Endothelial cell of umbilical vein (primary cell): ENCODE measurements around the gene GSTM3. TPM values are rescaled to one million over a fixed set of nuclear protein-coding genes. Genes with fewer than 3 reads are reported as not detected.

ENCODE experiments used
- BruUV-seq: library from RNA; stranded (reverse); fragments of 400-500 nt; replicated peaks from 2 replicates; lab custom pipeline; 2021; lab: Mats Ljungman, UMichigan
- CTCF ChIA-PET: fragments of 300-600, 350-600 bp; sonication (Branson Sonifier 250); formaldehyde crosslinking; loops from one replicate; lab custom pipeline; 2021; ENCODE audit warnings: antibody characterized with exemption, inconsistent platforms; lab: Charles Lee
- POLR2A ChIA-PET: fragments of 300-600, 350-600 bp; sonication (Branson Sonifier 250); formaldehyde crosslinking; loops from one replicate; lab custom pipeline; 2021; ENCODE audit warnings: antibody characterized with exemption, inconsistent platforms; lab: Charles Lee
- DNase-seq: peaks from one replicate; pipeline ENCODE4 v3.0.0-alpha.2; 2011; ENCODE audit warnings: low read depth, low spot score
- FAIRE-seq: peaks from 2 replicates; lab custom pipeline; 2011; peaks lifted over from hg19 to GRCh38; lab: Jason Lieb, UNC
- H2AFZ ChIP-seq: 2 replicates; pipeline ENCODE4 v1.6.0; 2012; ENCODE audit warnings: low read depth, low read length, control low read depth, inconsistent platforms
- H3K27ac ChIP-seq: 2 replicates; pipeline ENCODE4 v1.5.1; 2011; ENCODE audit warnings: low read depth, mild to moderate bottlenecking, control low read depth, low read length, moderate library complexity; ENCODE audit not compliant: insufficient read depth
- H3K27me3 ChIP-seq, 2 experiments: 2 replicates each; pipeline versions ENCODE4 v1.6.0 to v1.6.1; 2011; ENCODE audit warnings: low read length in 2 of 2, mixed read lengths in 1 of 2; ENCODE audit not compliant: control insufficient read depth in 2 of 2, insufficient read depth in 2 of 2
- H3K36me3 ChIP-seq, 2 experiments: 2 replicates in 1 of 2; 3 replicates in 1 of 2; pipeline ENCODE4 v1.5.1; 2011; ENCODE audit warnings: low read length in 2 of 2, mild to moderate bottlenecking in 1 of 2, moderate library complexity in 1 of 2; ENCODE audit not compliant: control insufficient read depth in 2 of 2, insufficient read depth in 2 of 2; ENCODE audit errors: extremely low read depth in 1 of 2
- H3K4me1 ChIP-seq: 3 replicates; pipeline ENCODE4 v1.5.1; 2011; ENCODE audit warnings: mild to moderate bottlenecking, low read length; ENCODE audit not compliant: control insufficient read depth, insufficient read depth; ENCODE audit errors: extremely low read depth
- H3K4me2 ChIP-seq: 2 replicates; pipeline ENCODE4 v1.6.1; 2011; ENCODE audit warnings: low read length, control low read depth, mixed read lengths; ENCODE audit not compliant: insufficient read depth
- H3K4me3 ChIP-seq, 3 experiments: fragments of 200-600 bp in 1 of 3; sonication (generic), shearing (Covaris generic) in 1 of 3; replicated peaks in 1 of 3; 2 replicates each; pipeline ENCODE4 v1.5.1; 2011 to 2016; ENCODE audit warnings: control low read depth in 3 of 3, low read length in 3 of 3, mild to moderate bottlenecking in 2 of 3, inconsistent platforms in 1 of 3, low read depth in 1 of 3, moderate library complexity in 1 of 3; ENCODE audit not compliant: insufficient read depth in 1 of 3
- H3K79me2 ChIP-seq: 2 replicates; pipeline ENCODE4 v1.6.0; 2012; ENCODE audit warnings: low read length, inconsistent platforms; ENCODE audit not compliant: control insufficient read depth, insufficient read depth
- H3K9ac ChIP-seq: replicated peaks from 2 replicates; pipeline ENCODE3; 2011; ENCODE audit warnings: low read length, control low read depth; ENCODE audit not compliant: insufficient read depth; ENCODE audit errors: extremely low read depth
- H3K9me1 ChIP-seq: replicated peaks from 3 replicates; pipeline ENCODE4 v1.6.0; 2011; ENCODE audit warnings: mild to moderate bottlenecking, low read length; ENCODE audit not compliant: control insufficient read depth, insufficient read depth; ENCODE audit errors: extremely low read depth
- H3K9me3 ChIP-seq: replicated peaks from 2 replicates; pipeline ENCODE4 v1.5.1; 2012; ENCODE audit warnings: low read length, inconsistent platforms; ENCODE audit not compliant: control insufficient read depth, insufficient read depth
- H4K20me1 ChIP-seq: replicated peaks from 2 replicates; pipeline ENCODE3; 2011; ENCODE audit warnings: mild to moderate bottlenecking, low read length; ENCODE audit not compliant: control insufficient read depth, insufficient read depth; ENCODE audit errors: extremely low read depth
- EZH2 ChIP-seq: IDR thresholded peaks from 2 replicates; pipeline ENCODE4 v1.6.1; 2012; ENCODE audit warnings: borderline replicate concordance, low read depth, mild to moderate bottlenecking, moderate library complexity, low read length, inconsistent platforms; ENCODE audit not compliant: severe bottlenecking
- FOS ChIP-seq: IDR thresholded peaks from 2 replicates; pipeline ENCODE4 v1.6.1; 2011; ENCODE audit warnings: mild to moderate bottlenecking, low read length, moderate library complexity, borderline replicate concordance; ENCODE audit not compliant: insufficient read depth
- GATA2 ChIP-seq: IDR thresholded peaks from 2 replicates; pipeline ENCODE4 v1.7.0; 2011; ENCODE audit warnings: low read depth, mild to moderate bottlenecking, moderate library complexity, mixed read lengths, low read length; ENCODE audit not compliant: insufficient read length, insufficient read depth
- JUN ChIP-seq: IDR thresholded peaks from 2 replicates; pipeline ENCODE4 v1.6.1; 2011; ENCODE audit warnings: borderline replicate concordance, low read depth; ENCODE audit not compliant: insufficient read length, insufficient read depth
- MYC ChIP-seq: IDR thresholded peaks from one replicate; pipeline ENCODE4 v1.6.1; 2011; ENCODE audit warnings: mild to moderate bottlenecking, low read depth, low read length
- POLR2A ChIP-seq: IDR thresholded peaks from 2 replicates; pipeline ENCODE4 v1.6.1; 2012; ENCODE audit warnings: low read depth, mild to moderate bottlenecking, control low read depth, low read length
- POLR2AphosphoS5 ChIP-seq: IDR thresholded peaks from 2 replicates; pipeline ENCODE4 v1.6.1; 2012; ENCODE audit warnings: low read depth, mild to moderate bottlenecking, control low read depth, low read length, moderate library complexity; ENCODE audit not compliant: insufficient read depth
- dilution Hi-C: fragments of 300-500 bp; cut with MboI; formaldehyde crosslinking; loops from one replicate; pipeline ENCODE4 v1.15.0; 2019; ENCODE audit warnings: low sequenced_read_pairs; ENCODE audit not compliant: extremely low pct_ligation_motif_present
- intact Hi-C: fragments of 100-400 bp; cut with micrococcal nuclease; formaldehyde crosslinking; loops from one replicate; pipeline ENCODE4 v1.10.0; 2022
- polyA plus RNA-seq, 4 experiments: library from polyadenylated mRNA; depleted of rRNA in 3 of 4; stranded (reverse) in 3 of 4; unstranded in 1 of 4; fragments of >200 nt; gene quantifications; 2 replicates each; pipeline versions ENCODE4 v1.2.1 to v1.2.3, GENCODE V29; 2011 to 2012; ENCODE audit warnings: missing spikeins in 1 of 4
- total RNA-seq: library from RNA; stranded (reverse); gene quantifications from 2 replicates; pipeline ENCODE4 v1.2.3, GENCODE V29; 2021
- TF ChIP-seq, protein P1 (sequence below): IDR thresholded peaks from 2 replicates; pipeline ENCODE4 v1.6.1; 2011; ENCODE audit not compliant: insufficient read depth, insufficient read length
- TF ChIP-seq, protein P2 (sequence below), 2 donors: IDR thresholded peaks; 1 replicate in 1 of 2; 2 replicates in 1 of 2; pipeline ENCODE4 v1.5.1; 2011; ENCODE audit warnings: low read length in 2 of 2, mild to moderate bottlenecking in 2 of 2, moderate library complexity in 2 of 2, control low read depth in 1 of 2, inconsistent platforms in 1 of 2, low read depth in 1 of 2; ENCODE audit not compliant: insufficient read depth in 1 of 2; ENCODE audit errors: extremely low read depth in 1 of 2

Gene GSTM3
- total and polyA plus RNA-seq, 2 donors (not counting 3 experiments of a cell fraction or from before 2014, with no cell fraction given), result 27.9 to 52.0 TPM

DNA sequence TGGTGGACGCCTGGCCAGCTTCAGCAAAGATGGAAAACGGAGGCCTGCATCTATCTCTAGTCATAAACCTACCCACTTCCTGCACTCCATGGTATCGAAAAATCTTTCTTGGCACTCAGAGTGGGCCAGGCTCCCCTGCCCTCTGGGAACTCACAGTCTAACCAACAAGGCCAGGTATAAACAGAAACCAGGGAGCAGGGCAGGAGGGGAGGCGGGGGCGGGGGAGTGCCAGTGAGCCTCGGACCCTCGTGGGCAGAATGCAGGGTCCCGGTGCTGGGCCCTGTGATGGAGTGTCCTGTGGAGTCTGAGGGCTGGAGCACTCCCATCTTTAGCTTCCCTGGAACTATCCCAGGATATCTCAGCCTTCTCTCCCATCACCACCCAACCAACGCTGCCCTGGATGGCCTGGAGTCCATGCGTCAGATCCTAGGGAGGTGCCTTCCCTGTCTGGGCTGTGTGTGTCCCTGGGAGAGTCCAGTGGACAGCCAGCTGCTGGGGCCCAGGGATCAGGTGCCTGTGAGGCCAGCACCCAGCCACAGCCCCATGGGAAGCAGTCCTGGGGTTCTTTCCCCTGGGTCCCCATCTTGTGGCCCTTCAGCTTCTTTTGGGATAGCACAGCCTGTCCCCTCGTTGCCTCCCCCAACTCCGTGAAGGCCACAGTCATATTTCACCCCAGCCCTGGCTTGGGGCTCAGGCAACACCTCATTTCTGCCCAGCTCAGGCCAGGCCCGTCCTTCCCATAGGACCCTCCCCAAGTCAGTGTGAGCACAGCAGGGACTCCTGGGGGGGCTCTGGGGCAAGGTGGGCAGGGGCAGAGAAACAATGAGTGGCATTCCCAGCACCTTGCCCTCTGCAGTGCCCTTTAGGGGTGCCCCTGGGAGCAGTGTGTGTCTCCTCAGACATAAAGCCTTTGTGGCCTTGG, 24.0 kb upstream of the GSTM3 start:
- H3K4me3 ChIP-seq, result no peak overlapping the region
- H3K36me3 ChIP-seq, result no peaks in the 10 kb centered on the region
- H3K79me2 ChIP-seq, result no peaks in the 10 kb centered on the region
- intact Hi-C loops, result loop anchor here (5.0 to 10.0 kb wide), 2 partner anchors 98 to 280 kb away; partner anchors contain the start of genes ATXN7L2 and GSTM2
- no peak overlapping the region for H3K27ac ChIP-seq
- BruUV-seq, result no TSS peak
- no peaks in the 10 kb centered on the region for H4K20me1 ChIP-seq
- dilution Hi-C loops, result no loop called here
- TF ChIP-seq EZH2 (no peak), FOS (no peak), MYC (no peak), JUN (no peak), GATA2 (no peak), POLR2A (no peak), POLR2AphosphoS5 (no peak)
- TF ChIP-seq, protein P1, sequence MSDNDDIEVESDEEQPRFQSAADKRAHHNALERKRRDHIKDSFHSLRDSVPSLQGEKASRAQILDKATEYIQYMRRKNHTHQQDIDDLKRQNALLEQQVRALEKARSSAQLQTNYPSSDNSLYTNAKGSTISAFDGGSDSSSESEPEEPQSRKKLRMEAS, result no peak
- TF ChIP-seq, protein P2, sequence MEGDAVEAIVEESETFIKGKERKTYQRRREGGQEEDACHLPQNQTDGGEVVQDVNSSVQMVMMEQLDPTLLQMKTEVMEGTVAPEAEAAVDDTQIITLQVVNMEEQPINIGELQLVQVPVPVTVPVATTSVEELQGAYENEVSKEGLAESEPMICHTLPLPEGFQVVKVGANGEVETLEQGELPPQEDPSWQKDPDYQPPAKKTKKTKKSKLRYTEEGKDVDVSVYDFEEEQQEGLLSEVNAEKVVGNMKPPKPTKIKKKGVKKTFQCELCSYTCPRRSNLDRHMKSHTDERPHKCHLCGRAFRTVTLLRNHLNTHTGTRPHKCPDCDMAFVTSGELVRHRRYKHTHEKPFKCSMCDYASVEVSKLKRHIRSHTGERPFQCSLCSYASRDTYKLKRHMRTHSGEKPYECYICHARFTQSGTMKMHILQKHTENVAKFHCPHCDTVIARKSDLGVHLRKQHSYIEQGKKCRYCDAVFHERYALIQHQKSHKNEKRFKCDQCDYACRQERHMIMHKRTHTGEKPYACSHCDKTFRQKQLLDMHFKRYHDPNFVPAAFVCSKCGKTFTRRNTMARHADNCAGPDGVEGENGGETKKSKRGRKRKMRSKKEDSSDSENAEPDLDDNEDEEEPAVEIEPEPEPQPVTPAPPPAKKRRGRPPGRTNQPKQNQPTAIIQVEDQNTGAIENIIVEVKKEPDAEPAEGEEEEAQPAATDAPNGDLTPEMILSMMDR (IDR thresholded peaks at IDR 0.05; ENCODE audit: extremely low read depth in 1 of 2, insufficient read depth in 1 of 2, low read depth in 1 of 2, low read length in 2 of 2), result no peak
- peaks cover 14% of the 10 kb centered on the region for H3K4me1 ChIP-seq
- ChIA-PET POLR2A (interaction anchor here (0.6 kb wide), 1 partner anchor 139 kb away, joined by 3 read pairs; no protein-coding TSS in a partner anchor), CTCF (interaction anchor here (0.7 to 1.6 kb wide), 5 partner anchors 125 to 233 kb away, joined by 3 to 8 read pairs (median 4); partner anchors contain the start of gene AHCYL1)
- FAIRE-seq (no peak), DNase-seq (no peak)
- no peaks in the 10 kb centered on the region for H3K27me3 ChIP-seq
- H3K9me3 ChIP-seq, result no peaks in the 10 kb centered on the region
- H3K9me1 ChIP-seq, result no peaks in the 10 kb centered on the region
- no peak overlapping the region for H2AFZ ChIP-seq
- H3K9ac ChIP-seq, result no peak overlapping the region
- H3K4me2 ChIP-seq, result no peak overlapping the region
